Myocyte (in vitro differentiated cells): ENCODE results near the gene DIPK1B. TPM values are rescaled to one million over a fixed set of nuclear protein-coding genes. Genes with fewer than 3 reads are reported as not detected.

Source experiments
- DNase-seq: peaks from one replicate; pipeline ENCODE4 v3.0.0-alpha.2; 2012; ENCODE audit warnings: low read depth
- polyA plus RNA-seq: library from polyadenylated mRNA; unstranded; fragments of >200 nt; gene quantifications from one replicate; pipeline ENCODE4 v1.2.1, GENCODE V29; 2012; ENCODE audit warnings: missing spikeins
- total RNA-seq: library from RNA; depleted of rRNA; stranded (reverse); fragments of >200 nt; gene quantifications from 2 replicates; pipeline ENCODE4 v1.2.3, GENCODE V29; 2014

The DIPK1B gene
- total RNA-seq, result not detected in 2 replicates
- polyA plus RNA-seq, result 0.28 TPM

DNA sequence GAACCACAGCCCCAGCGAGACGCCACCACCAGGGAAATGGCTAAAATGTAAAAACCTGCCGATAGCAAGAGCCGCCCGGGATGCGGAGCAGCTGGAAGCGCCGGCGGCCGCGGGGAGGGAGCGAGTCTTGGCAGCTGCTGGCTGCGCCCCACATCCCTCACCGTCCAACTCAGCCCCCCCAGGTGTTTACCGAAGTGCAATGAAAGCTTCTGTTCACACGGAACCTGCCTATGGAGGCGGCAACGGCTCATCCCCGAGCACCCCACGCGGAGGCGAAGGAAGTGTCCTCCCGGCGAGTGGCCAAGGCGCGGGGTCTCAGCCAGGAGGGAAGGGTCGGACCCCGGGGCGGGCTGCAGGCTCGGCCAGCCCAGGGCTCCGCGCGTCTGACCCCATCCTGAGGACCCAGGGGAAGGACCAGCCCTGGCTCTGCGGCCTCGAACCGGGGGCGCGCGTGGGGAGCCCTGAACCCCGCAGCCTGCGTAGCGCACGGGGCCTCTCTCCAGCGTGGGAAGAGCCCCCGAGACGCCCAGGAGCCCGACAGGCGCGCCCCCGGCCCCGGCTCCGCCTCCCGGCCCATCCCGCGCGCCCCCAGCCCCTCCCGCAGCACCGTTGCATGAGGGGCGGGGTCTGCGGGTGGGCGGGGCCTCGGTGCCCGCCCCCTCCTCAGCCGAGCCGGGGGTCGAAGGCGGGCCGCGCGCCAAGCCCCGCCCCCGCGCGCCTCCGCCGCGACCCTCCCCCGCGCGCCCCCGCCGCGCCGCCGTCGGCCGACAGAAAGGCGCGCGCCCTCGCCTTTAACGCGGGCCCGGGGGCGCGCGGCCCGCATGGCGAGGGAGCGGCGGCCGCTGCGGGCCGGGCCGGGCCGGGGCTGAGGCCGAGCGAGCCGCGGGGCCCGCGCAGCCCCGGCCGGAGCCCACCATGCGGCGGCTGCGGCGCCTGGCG lies at the start of gene DIPK1B:
Gene DIPK1B, plus strand, starts transcription at position 822 of the 939 bp plus-strand sequence. Its CDS starts 94 bp downstream, at position 916.
- no peak for DNase-seq

DNA sequence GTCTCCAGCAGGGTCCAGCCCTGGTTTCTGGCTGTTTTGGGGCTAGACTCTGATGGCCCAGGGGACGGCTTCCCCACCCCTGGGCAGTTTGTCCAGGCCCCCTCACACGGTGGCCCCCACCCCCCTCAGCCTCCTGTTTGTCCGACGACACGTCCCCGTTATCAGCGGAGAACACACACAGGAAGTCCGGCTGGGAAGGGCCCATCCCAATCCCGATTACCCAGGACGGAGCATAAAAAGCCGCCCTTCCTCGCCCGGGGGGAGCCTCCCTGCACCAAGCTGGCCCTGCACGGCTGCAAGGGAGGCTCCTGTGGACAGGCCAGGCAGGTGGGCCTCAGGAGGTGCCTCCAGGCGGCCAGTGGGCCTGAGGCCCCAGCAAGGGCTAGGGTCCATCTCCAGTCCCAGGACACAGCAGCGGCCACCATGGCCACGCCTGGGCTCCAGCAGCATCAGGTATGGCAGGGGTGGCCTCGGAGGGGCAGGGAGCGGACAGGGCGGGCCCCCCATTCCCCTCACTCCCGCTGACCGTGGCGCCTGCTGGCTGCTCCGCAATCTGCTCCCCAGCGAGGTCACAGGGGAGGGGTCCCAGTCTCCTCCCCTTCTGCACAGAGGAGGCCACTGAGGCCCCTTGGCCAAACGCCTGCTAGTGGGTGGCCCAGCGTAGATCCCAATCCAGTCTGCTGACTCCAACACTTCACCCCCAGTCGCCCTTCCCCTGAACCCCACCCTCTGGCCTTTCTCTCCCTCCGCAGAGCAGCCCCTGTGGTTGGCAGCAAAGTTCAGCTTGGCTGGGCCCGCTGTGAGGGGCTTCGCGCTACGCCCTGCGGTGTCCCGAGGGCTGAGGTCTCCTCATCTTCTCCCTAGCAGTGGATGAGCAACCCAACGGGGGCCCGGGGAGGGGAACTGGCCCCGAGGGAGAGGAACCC lies 49.5 kb upstream of the DIPK1B start, which contains the start of gene EGFL7:
Gene EGFL7, plus strand, starts transcription at position 261 of the 926 bp plus-strand sequence. CDS start 5,367 bp downstream, outside the sequence.
- no peak for DNase-seq

GRCh38 chr9:136664000-136664915 lies 48.1 kb upstream of the DIPK1B start:
- no peak for DNase-seq

- no peak for DNase-seq
Observed at GRCh38 chr9:136665111-136665703, 47.2 kb upstream of the DIPK1B start.

DNA sequence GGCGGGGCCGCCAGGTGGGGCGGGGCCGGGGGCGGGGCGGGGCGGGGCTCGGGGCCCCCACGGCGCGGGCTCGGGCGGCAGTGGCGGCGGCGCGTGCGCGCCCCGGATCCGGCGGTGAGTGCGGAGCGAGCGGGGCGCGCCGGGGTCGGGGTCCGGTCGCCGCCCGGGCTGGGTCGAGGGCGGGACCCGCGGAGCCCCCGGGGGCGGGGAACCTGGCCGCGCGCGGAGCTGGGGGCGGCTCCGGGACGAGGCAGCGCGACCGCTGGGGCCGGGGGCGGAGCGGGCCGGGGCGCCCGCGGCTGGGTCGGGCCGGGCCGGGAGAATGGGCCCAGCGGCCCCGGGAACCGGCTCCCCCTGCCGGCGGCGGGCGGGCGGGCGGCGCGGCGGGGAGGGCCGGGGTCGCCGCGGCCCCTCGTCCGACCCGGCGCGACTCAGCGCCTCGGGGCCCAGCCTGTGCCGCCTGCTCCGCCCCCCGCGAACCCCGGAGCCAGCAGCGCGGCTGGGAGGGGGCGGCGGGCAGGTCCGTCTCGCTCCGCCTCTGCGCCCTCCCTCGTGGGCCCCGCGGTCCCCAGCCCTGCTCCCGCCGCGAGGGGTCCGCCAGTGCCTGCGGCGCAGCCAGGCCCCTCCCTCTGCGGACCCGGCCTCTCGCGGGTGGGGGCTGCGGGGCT lies 46.5 kb upstream of the DIPK1B start:
- DNase-seq, result no peak

GRCh38 chr9:136666372-136667213 lies 45.8 kb upstream of the DIPK1B start:
- peak; percentile 47 for DNase-seq

- no peak for DNase-seq
Observed at GRCh38 chr9:136667214-136667939, 45.0 kb upstream of the DIPK1B start.

DNA sequence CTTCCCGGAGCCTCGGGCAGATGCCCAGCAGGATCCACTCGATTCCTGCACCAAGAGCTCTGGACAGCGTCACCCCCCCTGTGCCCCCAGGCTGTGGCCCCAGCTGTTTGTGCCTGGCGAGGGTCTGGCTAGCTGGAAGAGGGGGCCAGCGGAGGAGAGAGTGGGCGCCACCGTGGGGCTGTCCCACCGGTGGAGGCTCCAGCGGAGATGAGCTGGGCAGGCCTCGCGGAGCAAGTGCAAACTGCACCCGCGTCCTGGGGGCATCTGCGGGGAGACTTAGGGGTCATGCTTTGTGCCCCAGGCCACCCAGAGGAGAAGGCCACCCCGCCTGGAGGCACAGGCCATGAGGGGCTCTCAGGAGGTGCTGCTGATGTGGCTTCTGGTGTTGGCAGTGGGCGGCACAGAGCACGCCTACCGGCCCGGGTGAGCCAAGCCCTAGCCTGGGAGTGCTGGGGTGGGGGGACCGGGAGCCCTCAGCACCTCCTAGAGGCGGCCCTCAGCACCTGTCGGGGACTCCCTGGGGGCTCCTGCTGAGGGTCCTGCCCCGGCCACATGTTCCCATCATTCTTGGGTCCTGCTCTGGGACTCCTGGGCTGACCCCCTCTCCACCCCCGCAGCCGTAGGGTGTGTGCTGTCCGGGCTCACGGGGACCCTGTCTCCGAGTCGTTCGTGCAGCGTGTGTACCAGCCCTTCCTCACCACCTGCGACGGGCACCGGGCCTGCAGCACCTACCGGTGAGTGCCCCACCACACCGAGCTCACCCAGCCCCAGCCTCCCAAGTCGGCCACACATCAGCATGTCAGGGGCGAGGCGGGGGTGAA lies 44.2 kb upstream of the DIPK1B start:
- DNase-seq, result no peak

- no peak for DNase-seq
Observed at GRCh38 chr9:136668983-136669790, 43.2 kb upstream of the DIPK1B start.

DNA sequence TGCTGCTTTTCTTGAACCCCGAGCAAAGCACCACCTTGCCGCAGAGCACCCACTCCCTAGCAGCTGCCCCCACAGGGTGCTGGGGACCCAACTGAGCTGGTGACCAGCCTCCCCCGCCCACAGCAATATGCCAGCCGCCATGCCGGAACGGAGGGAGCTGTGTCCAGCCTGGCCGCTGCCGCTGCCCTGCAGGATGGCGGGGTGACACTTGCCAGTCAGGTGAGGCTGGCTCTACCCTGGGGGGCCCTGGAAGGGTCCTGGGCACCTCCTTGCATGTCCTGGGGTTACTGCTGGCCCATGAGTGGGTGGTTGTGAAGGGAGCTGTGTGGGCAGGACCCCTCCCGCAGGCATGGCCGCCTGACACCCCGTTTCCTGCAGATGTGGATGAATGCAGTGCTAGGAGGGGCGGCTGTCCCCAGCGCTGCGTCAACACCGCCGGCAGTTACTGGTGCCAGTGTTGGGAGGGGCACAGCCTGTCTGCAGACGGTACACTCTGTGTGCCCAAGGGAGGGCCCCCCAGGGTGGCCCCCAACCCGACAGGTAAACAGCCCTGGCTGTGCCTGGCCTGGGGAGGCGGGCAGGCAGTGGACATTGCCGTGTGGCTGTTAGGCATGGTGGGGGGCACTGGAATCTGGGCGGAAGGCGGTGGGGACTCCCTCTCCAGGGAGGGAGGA lies 42.4 kb upstream of the DIPK1B start:
- no peak for DNase-seq

- DNase-seq, result no peak
Observed at GRCh38 chr9:136670576-136671253, 41.7 kb upstream of the DIPK1B start.

DNA sequence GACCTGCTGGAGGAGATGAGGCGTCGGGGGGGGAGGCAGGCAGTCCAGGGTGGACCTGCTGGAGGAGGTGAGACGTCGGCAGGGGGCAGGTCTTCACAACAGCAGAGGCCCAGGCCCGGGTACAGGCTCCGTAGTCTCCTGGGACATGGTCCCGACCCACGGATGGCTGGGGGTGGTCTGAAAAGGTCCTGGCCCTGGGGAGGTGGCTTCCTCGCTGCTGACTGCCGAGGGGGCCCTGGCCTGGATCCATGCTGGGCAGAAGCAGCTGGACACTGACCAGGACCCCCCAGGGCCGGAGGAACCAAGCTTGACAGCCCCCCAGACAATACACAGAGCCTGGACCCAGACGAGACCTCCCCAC lies 41.1 kb upstream of the DIPK1B start:
- no peak for DNase-seq

DNA sequence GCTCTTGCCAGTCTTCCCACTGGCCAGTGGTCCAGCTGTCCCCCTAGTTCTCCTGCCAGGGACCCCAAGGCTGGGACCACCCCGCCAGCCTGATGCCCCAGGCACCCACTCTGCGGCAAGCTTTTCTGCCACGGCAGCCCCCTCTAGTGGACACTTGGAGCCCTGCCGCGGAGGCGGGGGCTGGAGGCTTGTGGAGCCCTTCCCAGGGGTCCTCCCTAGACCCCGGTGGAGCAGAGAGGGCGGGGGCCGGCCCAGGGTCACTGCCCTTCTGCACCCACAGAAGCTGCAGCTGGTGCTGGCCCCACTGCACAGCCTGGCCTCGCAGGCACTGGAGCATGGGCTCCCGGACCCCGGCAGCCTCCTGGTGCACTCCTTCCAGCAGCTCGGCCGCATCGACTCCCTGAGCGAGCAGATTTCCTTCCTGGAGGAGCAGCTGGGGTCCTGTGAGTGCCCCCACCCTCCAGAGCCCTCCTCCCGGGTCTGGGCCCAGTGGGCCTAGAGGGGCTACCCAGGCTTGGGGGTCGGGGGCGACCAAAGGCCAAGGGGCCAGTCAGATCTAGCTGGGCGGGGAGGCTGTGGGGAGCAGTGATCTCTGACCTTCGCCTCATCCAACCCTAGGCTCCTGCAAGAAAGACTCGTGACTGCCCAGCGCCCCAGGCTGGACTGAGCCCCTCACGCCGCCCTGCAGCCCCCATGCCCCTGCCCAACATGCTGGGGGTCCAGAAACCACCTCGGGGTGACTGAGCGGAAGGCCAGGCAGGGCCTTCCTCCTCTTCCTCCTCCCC lies 40.5 kb upstream of the DIPK1B start:
- DNase-seq, result peak; percentile 23

DNA sequence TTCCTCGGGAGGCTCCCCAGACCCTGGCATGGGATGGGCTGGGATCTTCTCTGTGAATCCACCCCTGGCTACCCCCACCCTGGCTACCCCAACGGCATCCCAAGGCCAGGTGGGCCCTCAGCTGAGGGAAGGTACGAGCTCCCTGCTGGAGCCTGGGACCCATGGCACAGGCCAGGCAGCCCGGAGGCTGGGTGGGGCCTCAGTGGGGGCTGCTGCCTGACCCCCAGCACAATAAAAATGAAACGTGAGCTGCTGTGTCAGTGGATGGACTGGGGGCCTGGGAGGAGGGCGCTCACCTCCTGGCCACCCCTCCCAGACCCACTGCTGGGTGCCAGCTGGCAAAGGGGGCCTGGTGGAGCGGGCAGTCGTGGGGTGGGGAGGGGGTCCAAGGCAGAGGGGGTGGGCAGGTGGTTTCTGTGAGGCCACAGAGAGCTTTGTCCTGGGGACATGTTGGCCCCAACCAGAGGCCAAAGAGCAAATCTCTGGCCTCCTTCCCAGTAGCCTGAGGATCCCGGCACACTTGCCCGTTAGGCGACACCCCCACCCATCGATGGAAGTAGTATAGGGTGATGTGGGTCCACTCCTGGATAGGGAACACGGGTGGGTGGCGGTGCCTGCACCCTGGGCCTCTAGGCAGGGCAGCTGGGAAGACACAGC lies 39.8 kb upstream of the DIPK1B start:
- no peak for DNase-seq
